Measurements from ENCODE around the gene NCOA7.
"Not testable (repeated sequence)": the region's sequence is repeated elsewhere in the genome, so short reads cannot be mapped to it uniquely, and the experiment has no call there.

DNA sequence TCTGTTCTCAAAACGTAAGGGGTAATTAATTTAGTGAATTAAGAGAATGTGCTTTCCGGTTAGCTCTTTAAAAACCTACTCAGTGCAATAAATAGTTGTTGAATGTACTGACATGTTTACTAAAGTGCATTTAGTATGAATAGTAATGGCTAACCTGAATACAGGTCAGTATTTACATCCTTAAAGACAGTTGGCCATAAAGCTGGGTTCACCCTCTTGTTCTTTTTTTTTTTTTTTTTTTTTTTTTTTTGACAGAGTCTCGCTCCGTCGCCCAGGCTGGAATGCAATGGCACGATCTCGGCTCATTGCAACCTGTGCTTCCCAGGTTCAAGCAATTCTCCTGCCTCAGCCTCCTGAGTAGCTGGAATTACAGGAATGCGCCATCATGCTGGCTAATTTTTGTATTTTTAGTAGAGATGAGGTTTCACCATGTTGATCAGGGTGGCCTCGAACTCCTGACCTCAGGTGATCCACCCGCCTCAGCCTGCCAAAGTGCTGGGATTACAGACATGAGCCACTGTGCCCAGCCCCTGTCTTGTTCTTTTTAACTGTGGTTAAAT lies 14.2 kb downstream of the NCOA7 start:
- TF ChIP-seq RCOR1 (IDR thresholded peaks at IDR 0.05; ENCODE audit: low read length); EZH2phosphoT487 (IDR thresholded peaks at IDR 0.05; ENCODE audit: borderline replicate concordance, low read depth); POLR2AphosphoS5 (IDR thresholded peaks at IDR 0.05; ENCODE audit: low read depth, low read length); FOXJ3 (CRISPR knock-in tag; IDR thresholded peaks at IDR 0.05); FOXM1 (IDR thresholded peaks at IDR 0.05; ENCODE audit: low read depth): not testable (repeated sequence)
- TF ChIP-seq, protein P1, sequence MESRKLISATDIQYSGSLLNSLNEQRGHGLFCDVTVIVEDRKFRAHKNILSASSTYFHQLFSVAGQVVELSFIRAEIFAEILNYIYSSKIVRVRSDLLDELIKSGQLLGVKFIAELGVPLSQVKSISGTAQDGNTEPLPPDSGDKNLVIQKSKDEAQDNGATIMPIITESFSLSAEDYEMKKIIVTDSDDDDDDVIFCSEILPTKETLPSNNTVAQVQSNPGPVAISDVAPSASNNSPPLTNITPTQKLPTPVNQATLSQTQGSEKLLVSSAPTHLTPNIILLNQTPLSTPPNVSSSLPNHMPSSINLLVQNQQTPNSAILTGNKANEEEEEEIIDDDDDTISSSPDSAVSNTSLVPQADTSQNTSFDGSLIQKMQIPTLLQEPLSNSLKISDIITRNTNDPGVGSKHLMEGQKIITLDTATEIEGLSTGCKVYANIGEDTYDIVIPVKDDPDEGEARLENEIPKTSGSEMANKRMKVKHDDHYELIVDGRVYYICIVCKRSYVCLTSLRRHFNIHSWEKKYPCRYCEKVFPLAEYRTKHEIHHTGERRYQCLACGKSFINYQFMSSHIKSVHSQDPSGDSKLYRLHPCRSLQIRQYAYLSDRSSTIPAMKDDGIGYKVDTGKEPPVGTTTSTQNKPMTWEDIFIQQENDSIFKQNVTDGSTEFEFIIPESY (IDR thresholded peaks at IDR 0.05; ENCODE audit: borderline replicate concordance, low read depth) = not testable (repeated sequence)
- TF ChIP-seq, protein P2, sequence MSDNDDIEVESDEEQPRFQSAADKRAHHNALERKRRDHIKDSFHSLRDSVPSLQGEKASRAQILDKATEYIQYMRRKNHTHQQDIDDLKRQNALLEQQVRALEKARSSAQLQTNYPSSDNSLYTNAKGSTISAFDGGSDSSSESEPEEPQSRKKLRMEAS (IDR thresholded peaks at IDR 0.05; ENCODE audit: low read depth) = not testable (repeated sequence)
- TF ChIP-seq, protein P3, sequence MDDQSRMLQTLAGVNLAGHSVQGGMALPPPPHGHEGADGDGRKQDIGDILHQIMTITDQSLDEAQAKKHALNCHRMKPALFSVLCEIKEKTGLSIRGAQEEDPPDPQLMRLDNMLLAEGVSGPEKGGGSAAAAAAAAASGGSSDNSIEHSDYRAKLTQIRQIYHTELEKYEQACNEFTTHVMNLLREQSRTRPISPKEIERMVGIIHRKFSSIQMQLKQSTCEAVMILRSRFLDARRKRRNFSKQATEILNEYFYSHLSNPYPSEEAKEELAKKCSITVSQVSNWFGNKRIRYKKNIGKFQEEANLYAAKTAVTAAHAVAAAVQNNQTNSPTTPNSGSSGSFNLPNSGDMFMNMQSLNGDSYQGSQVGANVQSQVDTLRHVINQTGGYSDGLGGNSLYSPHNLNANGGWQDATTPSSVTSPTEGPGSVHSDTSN (IDR thresholded peaks at IDR 0.05) = not testable (repeated sequence)
- TF ChIP-seq, protein P4, sequence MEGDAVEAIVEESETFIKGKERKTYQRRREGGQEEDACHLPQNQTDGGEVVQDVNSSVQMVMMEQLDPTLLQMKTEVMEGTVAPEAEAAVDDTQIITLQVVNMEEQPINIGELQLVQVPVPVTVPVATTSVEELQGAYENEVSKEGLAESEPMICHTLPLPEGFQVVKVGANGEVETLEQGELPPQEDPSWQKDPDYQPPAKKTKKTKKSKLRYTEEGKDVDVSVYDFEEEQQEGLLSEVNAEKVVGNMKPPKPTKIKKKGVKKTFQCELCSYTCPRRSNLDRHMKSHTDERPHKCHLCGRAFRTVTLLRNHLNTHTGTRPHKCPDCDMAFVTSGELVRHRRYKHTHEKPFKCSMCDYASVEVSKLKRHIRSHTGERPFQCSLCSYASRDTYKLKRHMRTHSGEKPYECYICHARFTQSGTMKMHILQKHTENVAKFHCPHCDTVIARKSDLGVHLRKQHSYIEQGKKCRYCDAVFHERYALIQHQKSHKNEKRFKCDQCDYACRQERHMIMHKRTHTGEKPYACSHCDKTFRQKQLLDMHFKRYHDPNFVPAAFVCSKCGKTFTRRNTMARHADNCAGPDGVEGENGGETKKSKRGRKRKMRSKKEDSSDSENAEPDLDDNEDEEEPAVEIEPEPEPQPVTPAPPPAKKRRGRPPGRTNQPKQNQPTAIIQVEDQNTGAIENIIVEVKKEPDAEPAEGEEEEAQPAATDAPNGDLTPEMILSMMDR (IDR thresholded peaks at IDR 0.05) = not testable (repeated sequence)

Measured in SK-N-SH (cell line).